GM15510 (cell line): ENCODE measurements around the gene LPAR2.

Experiments used
- POLR2A ChIP-seq: IDR thresholded peaks from 3 replicates; pipeline ENCODE4 v1.6.1; 2011; ENCODE audit warnings: borderline replicate concordance; ENCODE audit not compliant: insufficient read length; ENCODE audit errors: extremely low read depth

The LPAR2 gene

GRCh38 chr19:19656451-19657396 is 28.7 kb upstream of the LPAR2 start:
- peak; percentile 10 for TF ChIP-seq POLR2A

GRCh38 chr19:19655641-19656343 is 27.8 kb upstream of the LPAR2 start:
- TF ChIP-seq POLR2A, result no peak

GRCh38 chr19:19655051-19655594 is 27.1 kb upstream of the LPAR2 start:
- no peak for TF ChIP-seq POLR2A

- TF ChIP-seq POLR2A, result no peak
These were observed 26.4 kb upstream of the LPAR2 start for GRCh38 chr19:19654441-19654840.

GRCh38 chr19:19653597-19654147 is 25.7 kb upstream of the LPAR2 start:
- no peak for TF ChIP-seq POLR2A

- TF ChIP-seq POLR2A, result no peak
These were observed 24.7 kb upstream of the LPAR2 start for GRCh38 chr19:19652482-19653295.

- no peak for TF ChIP-seq POLR2A
These were observed 23.1 kb upstream of the LPAR2 start for GRCh38 chr19:19651076-19651475.

GRCh38 chr19:19650331-19650730 is 22.3 kb upstream of the LPAR2 start:
- no peak for TF ChIP-seq POLR2A

GRCh38 chr19:19649580-19649995 is 21.6 kb upstream of the LPAR2 start:
- TF ChIP-seq POLR2A, result no peak

GRCh38 chr19:19649155-19649554 is 21.1 kb upstream of the LPAR2 start:
- no peak for TF ChIP-seq POLR2A

GRCh38 chr19:19647037-19647835 is 19.2 kb upstream of the LPAR2 start:
- no peak for TF ChIP-seq POLR2A

GRCh38 chr19:19645233-19645870 is 17.3 kb upstream of the LPAR2 start:
- no peak for TF ChIP-seq POLR2A

GRCh38 chr19:19644054-19644388 is 16.0 kb upstream of the LPAR2 start:
- no peak for TF ChIP-seq POLR2A
